HG02884 (cell line): ENCODE measurements around the gene ZNF699.
"Not testable (repeated sequence)": the region's sequence is repeated elsewhere in the genome, so short reads cannot be mapped to it uniquely, and the experiment has no call there.

Experiments used
- ATAC-seq: cut with Tn5 transposase; IDR thresholded peaks from one replicate; pipeline ENCODE4 v1.9.1; 2021; ENCODE audit warnings: mild to moderate bottlenecking, moderate library complexity; ENCODE audit not compliant: unreplicated experiment

Gene ZNF699

DNA sequence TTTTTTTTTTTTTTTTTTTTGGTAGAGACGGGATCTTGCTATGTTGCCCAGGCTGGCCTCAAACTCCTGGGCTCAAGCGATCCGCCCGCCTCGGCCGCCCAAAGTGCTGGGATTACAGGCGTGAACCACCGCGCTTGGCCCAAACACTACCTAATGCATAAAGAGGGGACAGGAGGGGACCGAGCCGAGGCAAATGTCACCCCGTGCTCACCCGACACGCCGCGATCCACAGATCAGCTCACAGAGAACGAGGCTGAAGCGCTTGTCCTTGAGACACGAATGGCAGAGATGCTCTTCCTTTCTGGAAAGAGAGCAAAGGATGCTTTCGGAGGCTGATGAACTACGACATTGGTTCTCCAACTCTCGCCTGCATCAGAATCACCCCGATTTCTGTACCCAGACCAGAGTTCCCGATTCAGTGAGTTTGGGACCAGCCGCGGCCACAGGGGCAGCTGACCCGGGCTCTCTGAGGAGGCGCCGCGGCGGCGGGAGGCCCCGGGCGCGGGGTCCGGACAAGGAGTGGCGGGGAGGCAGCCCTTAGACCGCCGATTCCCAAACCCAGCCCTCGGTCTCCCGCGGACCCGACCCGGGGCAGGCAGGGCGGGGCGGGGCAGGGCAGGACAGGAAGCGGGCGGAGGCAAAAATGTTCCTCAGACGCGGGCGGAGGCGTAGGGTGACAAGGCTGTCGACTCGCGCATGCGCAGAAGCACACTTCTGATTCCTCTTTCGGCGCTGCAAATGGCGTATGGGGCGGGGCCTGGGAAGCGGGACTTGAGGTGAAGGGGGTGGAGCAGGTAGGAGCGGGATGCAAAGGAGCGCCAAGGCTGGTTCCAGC lies at the start of gene ZNF699:
ZNF699 (minus strand) TSS at position 700 of the 835 bp plus-strand sequence. CDS start 4,719 bp downstream, outside the sequence.
- peak; percentile 70 for ATAC-seq

DNA sequence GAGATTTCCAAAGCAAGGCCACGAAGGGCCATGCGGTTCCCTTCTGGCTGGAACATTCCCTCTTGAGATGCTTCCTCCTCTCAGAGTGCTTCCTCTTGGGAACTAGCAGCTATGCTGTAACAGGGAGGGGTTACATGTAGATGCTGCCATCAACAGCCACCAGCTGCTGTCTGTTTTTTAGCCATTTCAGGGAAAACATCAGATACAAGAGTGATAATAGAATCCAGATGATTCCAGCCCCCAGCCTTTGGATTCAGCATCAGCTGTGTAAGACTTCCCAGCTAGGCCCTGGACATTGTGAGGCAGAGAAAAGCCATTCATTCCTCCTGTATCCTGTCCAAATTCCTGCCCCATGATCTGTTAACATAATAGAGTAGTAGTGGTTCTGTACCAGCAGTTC lies 45.0 kb upstream of the ZNF699 start:
- no peak for ATAC-seq

DNA sequence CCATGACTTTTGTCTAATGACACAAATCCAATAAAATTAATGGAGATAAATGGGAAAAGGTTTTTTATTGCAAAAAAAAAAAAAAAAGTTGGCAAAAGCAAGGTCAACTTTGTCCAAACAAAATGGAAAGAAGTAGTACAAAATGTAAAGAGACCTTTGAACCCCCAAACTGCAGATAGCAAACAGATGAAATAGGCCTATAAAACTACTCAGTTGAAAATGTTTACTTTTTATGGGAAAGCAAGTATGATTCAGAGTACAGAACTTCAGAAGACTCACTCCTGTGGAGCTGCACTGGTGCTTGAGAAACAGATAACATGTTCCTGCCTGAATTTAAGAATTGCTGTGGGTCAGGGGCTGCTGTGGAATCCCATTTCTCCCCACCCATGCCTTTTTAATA lies 43.4 kb upstream of the ZNF699 start:
- no peak for ATAC-seq

DNA sequence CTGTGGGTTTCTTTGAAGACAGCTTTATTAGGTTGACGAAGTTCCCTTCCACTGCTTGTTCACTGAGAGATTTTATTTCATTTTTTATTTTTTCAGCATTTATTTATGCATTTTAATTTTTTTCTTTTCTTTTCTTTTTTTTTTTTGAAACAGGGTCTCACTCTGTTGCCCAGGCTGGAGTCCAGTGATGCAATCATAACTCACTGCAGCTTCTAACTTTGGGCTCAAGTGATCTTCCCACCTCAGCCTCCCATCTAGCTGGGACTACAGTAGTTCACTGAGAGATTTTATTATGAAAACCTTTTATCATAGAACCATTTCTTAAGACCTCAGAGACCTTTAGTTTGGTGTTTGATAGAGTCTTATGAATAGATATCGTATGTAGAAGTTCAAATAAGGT lies 42.9 kb upstream of the ZNF699 start:
- ATAC-seq = no peak

- ATAC-seq = no peak
These were observed 39.0 kb upstream of the ZNF699 start for GRCh38 chr19:9348671-9349070.

GRCh38 chr19:9348253-9348652 lies 38.6 kb upstream of the ZNF699 start:
- no peak for ATAC-seq

DNA sequence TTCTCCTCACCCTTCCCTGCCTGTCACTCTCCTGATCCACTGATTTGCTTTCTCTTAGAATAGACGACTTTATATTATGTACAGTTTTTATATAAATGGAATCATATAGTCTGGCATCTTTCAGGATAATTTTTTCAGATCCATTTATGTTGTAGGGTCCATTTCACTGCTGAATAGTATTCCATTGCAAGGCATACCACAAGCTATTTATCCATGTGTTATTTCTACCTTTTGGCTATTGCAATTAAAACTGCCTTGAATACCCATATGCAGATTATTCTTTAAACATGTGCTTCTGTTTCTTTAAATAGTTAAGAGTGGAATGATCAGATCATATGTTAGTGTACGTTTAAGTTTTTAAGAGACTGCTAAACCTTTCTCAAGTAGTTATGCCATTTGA lies 35.4 kb upstream of the ZNF699 start:
- ATAC-seq = no peak

DNA sequence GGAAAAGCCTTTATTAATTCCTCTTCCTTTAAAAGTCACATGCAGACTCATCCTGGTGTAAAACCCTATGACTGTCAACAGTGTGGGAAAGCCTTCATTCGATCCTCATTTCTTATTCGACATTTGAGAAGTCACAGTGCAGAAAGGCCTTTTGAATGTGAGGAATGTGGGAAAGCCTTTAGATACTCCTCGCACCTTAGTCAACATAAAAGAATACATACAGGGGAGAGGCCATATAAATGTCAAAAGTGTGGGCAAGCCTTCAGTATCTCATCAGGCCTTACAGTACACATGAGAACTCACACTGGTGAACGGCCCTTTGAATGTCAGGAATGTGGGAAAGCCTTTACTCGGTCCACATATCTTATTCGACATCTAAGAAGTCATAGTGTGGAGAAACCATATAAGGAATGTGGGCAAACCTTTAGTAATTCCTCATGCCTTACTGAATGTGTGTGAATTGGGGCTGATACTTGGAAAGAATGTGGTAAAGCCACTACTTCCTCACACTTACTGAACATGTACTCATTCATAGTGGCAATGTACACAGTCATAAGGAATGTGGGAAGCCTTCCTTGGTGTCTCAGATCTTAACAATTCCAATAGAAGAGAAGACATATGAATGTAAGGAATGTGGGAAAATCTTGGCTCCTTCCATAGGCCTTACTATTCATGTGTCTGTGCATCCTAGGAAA lies 33.1 kb upstream of the ZNF699 start:
- ATAC-seq = no peak

DNA sequence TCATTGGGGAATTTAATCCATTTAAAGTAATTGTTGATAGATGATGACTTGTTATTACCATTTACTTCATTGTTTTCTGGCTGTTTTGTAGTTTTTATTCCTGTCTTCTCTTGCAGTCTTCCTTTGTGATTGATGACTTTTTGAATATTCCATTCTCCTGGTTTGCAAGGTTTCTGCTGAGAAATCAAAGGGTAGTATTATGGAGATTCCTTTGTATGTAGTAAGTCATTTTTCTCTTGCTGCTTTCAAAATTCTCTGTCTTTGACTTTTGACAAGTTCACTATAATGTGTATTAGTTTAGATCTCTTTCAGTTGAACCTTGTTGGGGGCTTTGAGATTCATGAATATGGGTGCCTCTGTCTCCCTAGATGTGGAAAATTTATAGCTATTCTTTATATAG lies 20.4 kb upstream of the ZNF699 start:
- ATAC-seq = no peak

DNA sequence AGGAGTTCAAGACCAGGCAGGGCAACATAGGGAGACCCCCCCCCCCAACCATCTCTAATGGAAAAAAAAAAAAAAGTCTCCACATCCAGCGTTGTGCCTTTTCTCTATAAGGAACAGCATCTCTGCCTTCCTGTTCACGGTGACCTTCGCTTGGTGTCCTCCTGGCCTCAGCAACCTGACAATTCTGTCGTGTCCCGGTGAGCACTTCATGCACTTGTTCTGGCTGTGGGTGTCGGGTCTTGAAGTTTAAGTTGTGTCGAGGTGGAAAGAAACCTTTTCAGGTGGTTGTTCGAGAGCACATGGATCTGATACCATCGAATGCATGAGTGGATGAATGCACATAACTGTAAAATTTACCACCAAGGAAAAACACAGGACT lies 14.9 kb upstream of the ZNF699 start:
- ATAC-seq = no peak

DNA sequence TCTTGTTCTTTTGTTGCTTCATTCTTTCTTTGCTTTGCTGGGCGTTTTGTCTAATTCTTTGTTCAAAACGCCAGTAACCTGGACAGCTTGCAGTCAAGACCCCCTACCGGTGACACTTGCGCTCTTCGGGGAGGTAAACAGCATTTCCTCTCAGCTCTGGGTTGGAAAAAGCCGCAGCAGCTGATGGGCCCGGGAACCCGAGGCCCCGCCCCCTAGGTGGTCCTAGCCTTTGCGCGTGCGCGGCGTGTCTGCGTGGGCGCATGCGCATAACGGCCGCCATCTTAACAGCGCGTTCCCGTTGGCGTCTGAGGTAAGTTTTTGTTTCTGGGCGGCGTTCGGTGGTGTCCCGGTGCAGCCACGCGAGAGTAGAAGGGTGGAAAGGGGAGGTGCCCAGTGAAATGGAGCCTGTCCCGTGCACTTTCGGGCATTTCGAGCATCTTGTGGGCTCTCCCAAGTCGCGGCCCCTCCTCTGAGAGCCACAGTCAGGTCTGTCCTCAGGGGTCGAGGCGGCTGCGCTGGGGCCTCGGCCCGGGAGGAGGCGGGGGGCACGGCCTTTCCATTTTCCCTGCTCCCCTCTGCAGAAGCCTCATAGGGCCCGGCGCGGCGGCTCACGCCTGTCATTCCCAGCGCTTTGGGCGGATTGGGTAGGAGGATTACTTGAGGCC lies 14.4 kb upstream of the ZNF699 start, which contains the start of gene ZNF559:
ZNF559 (plus strand) TSS at position 261 of the 665 bp plus-strand sequence. CDS start 14,371 bp downstream, outside the sequence.
- peak; percentile 87 for ATAC-seq

DNA sequence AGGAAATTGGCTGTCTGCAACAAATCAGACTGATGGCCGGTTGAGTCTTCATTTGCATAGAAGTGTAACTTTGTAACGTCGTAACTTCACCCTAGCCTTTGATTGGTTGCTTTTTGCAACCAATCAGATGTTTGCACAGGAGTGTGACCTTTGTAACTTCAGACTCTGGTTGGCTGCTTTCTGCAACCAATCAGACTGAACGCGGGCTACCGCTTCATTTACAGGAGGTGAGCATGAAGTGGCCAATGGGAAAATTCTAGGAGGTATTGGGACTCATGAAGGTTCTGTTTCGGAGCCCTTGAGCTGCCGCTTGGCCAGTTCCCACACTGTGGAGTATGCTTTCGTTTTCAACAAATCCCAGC lies 13.9 kb upstream of the ZNF699 start:
- ATAC-seq = peak; percentile 29

DNA sequence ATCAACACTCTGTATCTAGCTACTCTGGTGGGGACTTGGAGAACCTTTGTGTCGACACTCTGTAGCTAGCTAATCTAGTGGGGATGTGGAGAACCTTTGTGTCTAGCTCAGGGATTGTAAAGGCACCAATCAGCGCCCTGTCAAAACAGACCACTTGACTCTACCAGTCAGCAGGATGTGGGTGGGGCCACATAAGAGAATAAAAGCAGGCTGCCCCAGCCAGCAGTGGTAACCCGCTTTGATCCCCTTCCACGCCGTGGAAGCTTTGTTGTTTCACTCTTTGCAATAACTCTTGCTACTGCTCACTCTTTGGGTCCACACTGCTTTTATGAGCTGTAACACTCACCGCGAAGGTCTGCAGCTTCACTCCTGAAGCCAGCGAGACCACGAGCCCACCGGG lies 12.6 kb upstream of the ZNF699 start:
- ATAC-seq = not testable (repeated sequence)

DNA sequence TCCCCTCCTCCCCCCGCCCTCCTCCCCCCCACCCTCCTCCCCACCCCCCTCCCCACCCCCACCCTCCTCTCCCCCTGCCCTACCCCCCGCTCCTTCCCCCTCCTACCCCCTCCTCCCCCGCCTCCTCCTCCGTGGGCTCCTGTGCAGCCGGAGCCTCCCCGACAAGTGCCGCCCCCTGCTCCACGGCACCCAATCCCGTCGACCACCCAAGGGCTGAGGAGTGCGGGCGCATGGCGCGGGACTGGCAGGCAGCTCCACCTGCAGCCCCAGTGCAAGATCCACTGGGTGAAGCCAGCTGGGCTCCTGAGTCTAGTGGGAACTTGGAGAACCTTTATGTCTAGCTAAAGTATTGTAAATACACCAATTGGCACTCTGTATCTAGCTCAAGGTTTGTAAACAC lies 12.1 kb upstream of the ZNF699 start:
- not testable (repeated sequence) for ATAC-seq

- no peak for ATAC-seq
These were observed 11.7 kb upstream of the ZNF699 start for GRCh38 chr19:9321338-9321737.

- ATAC-seq = no peak
These were observed 4.1 kb upstream of the ZNF699 start for GRCh38 chr19:9313756-9314155.

- ATAC-seq = peak; percentile 66
These were observed 372 bp upstream of the ZNF699 start for GRCh38 chr19:9309974-9310446.

DNA sequence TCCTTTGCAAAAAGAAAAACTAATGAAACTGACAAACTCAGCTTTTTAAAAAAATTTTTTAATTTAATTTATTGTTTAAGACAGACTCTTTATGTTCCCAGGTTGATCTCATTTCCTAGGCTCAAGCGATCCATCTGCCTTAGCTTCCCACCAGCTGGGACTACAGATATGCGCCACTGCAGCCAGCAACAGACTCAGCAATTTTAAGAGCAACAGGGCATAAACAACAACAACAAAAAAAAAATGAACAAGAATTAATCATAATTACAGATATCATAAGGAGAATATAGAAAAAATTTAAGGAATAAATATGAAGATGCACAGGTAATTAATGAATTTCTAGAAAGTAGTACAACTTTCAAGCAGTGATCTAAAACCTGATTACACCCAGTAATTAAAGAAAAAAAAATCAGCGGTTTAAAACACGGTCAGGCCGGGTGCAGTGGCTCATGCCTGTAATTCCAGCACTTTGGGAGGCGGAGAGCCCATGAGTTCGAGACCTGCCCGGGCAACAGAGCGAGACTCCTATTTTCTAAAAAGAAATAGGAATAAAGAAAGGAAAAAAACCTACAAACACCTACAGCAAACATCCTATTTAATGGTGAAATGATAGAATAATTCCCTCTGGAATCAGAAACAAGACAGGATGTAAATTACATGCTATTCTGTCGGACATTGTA lies 1.4 kb downstream of the ZNF699 start:
- ATAC-seq = no peak

GRCh38 chr19:9306443-9306842 lies 3.2 kb downstream of the ZNF699 start:
- ATAC-seq = no peak

GRCh38 chr19:9296336-9296735 lies 13.3 kb downstream of the ZNF699 start:
- ATAC-seq = no peak

DNA sequence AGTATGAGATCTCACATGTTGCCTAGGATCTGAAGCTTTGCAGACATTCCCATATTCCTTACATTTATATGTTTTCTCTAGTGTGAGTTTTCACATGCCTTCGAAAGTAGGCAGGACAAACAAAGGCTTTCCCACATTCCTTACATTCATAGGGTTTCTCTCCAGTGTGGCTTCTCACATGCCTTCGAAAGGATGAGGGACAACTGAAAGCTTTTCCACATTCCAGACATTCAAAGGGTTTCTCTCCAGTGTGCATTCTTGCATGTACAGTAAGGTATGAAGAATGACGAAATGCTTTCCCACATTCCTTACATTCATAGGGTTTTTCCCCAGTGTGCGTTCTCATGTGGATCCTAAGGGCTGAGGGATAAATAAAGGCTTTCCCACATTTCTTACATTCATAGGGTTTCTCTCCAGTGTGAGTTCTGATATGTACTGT lies 14.2 kb downstream of the ZNF699 start:
- ATAC-seq = no peak
